GM18868 (cell line): Measurements from ENCODE around the gene MMP27.
A peak's percentile ranks its signal among the peaks of the same experiment; 100 is the strongest.
"Not testable (repeated sequence)": the region's sequence is repeated elsewhere in the genome, so short reads cannot be mapped to it uniquely, and the experiment has no call there.

Experiments used
- ATAC-seq: cut with Tn5 transposase; IDR thresholded peaks from one replicate; pipeline ENCODE4 v1.9.1; 2021; ENCODE audit warnings: mild to moderate bottlenecking, moderate library complexity; ENCODE audit not compliant: unreplicated experiment

The MMP27 gene

GRCh38 chr11:102705626-102706025, at the start of gene MMP27:
Gene MMP27, minus strand, starts transcription at chr11:102705769. Its CDS starts 55 bp downstream, at chr11:102705714.
- ATAC-seq: no peak

GRCh38 chr11:102753267-102753666, 47.7 kb upstream of the MMP27 start:
- ATAC-seq: no peak

GRCh38 chr11:102751673-102752072, 46.1 kb upstream of the MMP27 start:
- no peak for ATAC-seq

GRCh38 chr11:102749101-102749722, 43.6 kb upstream of the MMP27 start:
- ATAC-seq: no peak

- not testable (repeated sequence) for ATAC-seq
These were observed 41.4 kb upstream of the MMP27 start for GRCh38 chr11:102746746-102747578.

- no peak for ATAC-seq
These were observed 29.1 kb upstream of the MMP27 start for GRCh38 chr11:102734650-102735049.

- ATAC-seq: peak; percentile 95
These were observed 27.8 kb upstream of the MMP27 start for GRCh38 chr11:102733232-102733875.

GRCh38 chr11:102730944-102731343, 25.4 kb upstream of the MMP27 start:
- not testable (repeated sequence) for ATAC-seq

GRCh38 chr11:102729849-102730815, 24.6 kb upstream of the MMP27 start:
- no peak for ATAC-seq

GRCh38 chr11:102727890-102728289, 22.3 kb upstream of the MMP27 start:
- no peak for ATAC-seq

GRCh38 chr11:102724904-102725500, 19.4 kb upstream of the MMP27 start, which contains the start of gene MMP8:
Gene MMP8, minus strand, starts transcription at chr11:102724954. Its CDS starts 99 bp downstream, at chr11:102724855.
- no peak for ATAC-seq

- ATAC-seq: no peak
These were observed 17.3 kb upstream of the MMP27 start for GRCh38 chr11:102722821-102723220.

- ATAC-seq: no peak
These were observed 14.2 kb upstream of the MMP27 start for GRCh38 chr11:102719620-102720277.

GRCh38 chr11:102717280-102717679, 11.7 kb upstream of the MMP27 start:
- ATAC-seq: no peak

- peak; percentile 67 for ATAC-seq
These were observed 11.0 kb upstream of the MMP27 start for GRCh38 chr11:102716527-102716926.

- ATAC-seq: no peak
These were observed 6.6 kb upstream of the MMP27 start for GRCh38 chr11:102712137-102712536.

- ATAC-seq: no peak
These were observed 3.8 kb upstream of the MMP27 start for GRCh38 chr11:102709201-102709945.

GRCh38 chr11:102708654-102709053, 3.1 kb upstream of the MMP27 start:
- ATAC-seq: no peak

GRCh38 chr11:102704841-102705240, 728 bp downstream of the MMP27 start:
- no peak for ATAC-seq
